ENCODE data around the gene CALML3. TPM values are rescaled to one million over a fixed set of nuclear protein-coding genes. Genes with fewer than 3 reads are reported as not detected.

Gene CALML3
- total and polyA plus RNA-seq, 2 donors (not counting 1 experiment from before 2014, with no cell fraction given): not detected

DNA sequence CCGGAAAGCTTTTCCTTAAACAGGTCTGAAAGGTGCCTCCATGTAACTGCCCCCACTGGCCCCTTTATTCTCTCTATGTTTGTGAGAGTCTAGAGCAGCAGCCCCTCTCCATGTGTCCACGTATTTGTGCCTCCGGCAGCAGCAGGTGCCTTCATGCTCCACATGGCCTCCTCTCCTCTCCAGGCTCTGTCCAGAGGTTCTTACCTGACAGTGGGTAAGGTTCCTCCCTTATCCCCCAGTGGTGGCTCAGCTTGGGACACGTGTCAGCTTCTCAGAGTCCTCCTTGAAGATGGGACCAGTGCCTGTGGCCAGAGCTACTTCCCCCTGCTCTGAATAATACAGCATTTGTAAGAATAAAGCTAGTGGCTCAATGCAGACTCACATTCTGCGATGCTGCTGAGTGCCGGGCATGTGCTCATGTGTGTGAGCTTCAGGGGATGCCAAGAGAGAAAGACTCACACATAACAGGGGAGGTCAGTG lies 7.9 kb downstream of the CALML3 start:
- H2AFZ ChIP-seq (ENCODE audit: insufficient read depth, low read depth, low read length, poor library complexity, severe bottlenecking): no peak overlapping the region
- H3K9me3 Mint-ChIP-seq (ENCODE audit: insufficient read depth): no peaks in the 10 kb centered on the region
- no peak overlapping the region for H3K4me3 Mint-ChIP-seq
- DNase-seq (no peak), ATAC-seq (ENCODE audit: low read depth) (no peak)
- TF ChIP-seq EZH2 (IDR thresholded peaks at IDR 0.05; ENCODE audit: borderline replicate concordance, insufficient read depth, low read depth, low read length, poor library complexity, severe bottlenecking): no peak
- TF ChIP-seq, protein P1, sequence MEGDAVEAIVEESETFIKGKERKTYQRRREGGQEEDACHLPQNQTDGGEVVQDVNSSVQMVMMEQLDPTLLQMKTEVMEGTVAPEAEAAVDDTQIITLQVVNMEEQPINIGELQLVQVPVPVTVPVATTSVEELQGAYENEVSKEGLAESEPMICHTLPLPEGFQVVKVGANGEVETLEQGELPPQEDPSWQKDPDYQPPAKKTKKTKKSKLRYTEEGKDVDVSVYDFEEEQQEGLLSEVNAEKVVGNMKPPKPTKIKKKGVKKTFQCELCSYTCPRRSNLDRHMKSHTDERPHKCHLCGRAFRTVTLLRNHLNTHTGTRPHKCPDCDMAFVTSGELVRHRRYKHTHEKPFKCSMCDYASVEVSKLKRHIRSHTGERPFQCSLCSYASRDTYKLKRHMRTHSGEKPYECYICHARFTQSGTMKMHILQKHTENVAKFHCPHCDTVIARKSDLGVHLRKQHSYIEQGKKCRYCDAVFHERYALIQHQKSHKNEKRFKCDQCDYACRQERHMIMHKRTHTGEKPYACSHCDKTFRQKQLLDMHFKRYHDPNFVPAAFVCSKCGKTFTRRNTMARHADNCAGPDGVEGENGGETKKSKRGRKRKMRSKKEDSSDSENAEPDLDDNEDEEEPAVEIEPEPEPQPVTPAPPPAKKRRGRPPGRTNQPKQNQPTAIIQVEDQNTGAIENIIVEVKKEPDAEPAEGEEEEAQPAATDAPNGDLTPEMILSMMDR (IDR thresholded peaks at IDR 0.05): no peak
- no peak overlapping the region for H3K4me3 ChIP-seq (ENCODE audit: control extremely low read depth in 1 of 5, extremely low read depth in 1 of 5, insufficient read depth in 1 of 5, low read depth in 2 of 5, low read length in 4 of 5)
- no peak overlapping the region for H3K27ac Mint-ChIP-seq
- WGBS (ENCODE audit: insufficient coverage): 92% methylated on average over 6 of the region's 6 CpGs
- no peaks in the 10 kb centered on the region for H4K20me1 ChIP-seq (ENCODE audit: control insufficient read depth, insufficient read depth, low read length, poor library complexity, severe bottlenecking)
- no peaks in the 10 kb centered on the region for H3K27me3 Mint-ChIP-seq
- H3K27ac ChIP-seq (ENCODE audit: low read length in 2 of 2): no peak overlapping the region
- no peaks in the 10 kb centered on the region for H3K4me1 ChIP-seq (ENCODE audit: control insufficient read depth in 2 of 2, insufficient read depth in 2 of 2, low read length in 2 of 2)
- H3K9me3 ChIP-seq (ENCODE audit: control extremely low read depth in 1 of 3, control insufficient read depth in 2 of 3, insufficient read depth in 1 of 3, low read length in 2 of 3): peaks cover 0 to 3% (median 0%) of the 10 kb centered on the region in 3 donors
- CTCF ChIA-PET: no interaction called here
- H3K9ac ChIP-seq (ENCODE audit: low read length): no peak overlapping the region
- H3K4me2 ChIP-seq (replicated peaks; ENCODE audit: low read depth, low read length, poor library complexity, severe bottlenecking): no peak overlapping the region
- intact Hi-C loops (cut with micrococcal nuclease): no loop called here
- POLR2A ChIA-PET: no interaction called here
- no peaks in the 10 kb centered on the region for H3K4me1 Mint-ChIP-seq
- no peaks in the 10 kb centered on the region for H3K36me3 ChIP-seq (replicated peaks in 1 of 2; ENCODE audit: control extremely low read depth in 1 of 2, control insufficient read depth in 1 of 2, extremely low read depth in 1 of 2, insufficient read depth in 2 of 2, low read length in 1 of 2)
- no peaks in the 10 kb centered on the region for H3K79me2 ChIP-seq (ENCODE audit: control insufficient read depth, insufficient read depth, low read length)
- no peaks in the 10 kb centered on the region for H3K27me3 ChIP-seq (replicated peaks in 1 of 4; ENCODE audit: control extremely low read depth in 1 of 4, control insufficient read depth in 3 of 4, insufficient read depth in 4 of 4, low read length in 3 of 4)

DNA sequence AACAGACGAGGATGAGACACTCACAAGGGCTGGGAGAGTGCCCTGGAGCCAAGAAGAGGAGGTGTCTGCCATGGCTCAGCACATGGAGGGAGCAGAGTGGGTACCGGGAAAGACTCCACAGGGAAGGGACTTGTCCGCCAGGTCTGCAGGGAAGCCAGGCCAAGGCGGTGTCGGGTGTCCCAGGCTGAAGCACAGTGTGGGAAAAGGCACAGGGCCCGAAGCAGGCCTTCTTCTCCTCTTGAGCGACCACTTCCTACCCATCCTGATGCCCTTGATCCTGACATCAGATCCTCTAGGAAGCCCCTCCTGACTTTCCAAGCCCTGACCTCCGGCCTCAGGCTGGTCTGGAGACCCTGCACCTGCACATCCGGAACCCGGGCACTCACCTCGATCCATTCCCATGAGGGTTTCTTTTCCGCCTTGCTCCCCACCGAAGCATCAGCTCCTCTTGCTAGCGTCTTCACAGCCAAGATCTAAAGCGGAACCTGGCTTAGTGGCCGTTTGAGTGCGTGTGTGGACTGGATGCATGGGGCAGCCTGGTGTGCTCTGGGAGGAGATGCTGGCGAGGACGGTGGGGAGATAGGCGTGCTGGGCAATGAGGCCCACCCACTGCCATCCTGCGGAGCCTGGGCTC lies 8.5 kb downstream of the CALML3 start:
- H4K20me1 ChIP-seq (ENCODE audit: control insufficient read depth, insufficient read depth, low read length, poor library complexity, severe bottlenecking): no peaks in the 10 kb centered on the region
- H3K9ac ChIP-seq (ENCODE audit: low read length): no peak overlapping the region
- no peaks in the 10 kb centered on the region for H3K36me3 ChIP-seq (replicated peaks in 1 of 2; ENCODE audit: control extremely low read depth in 1 of 2, control insufficient read depth in 1 of 2, extremely low read depth in 1 of 2, insufficient read depth in 2 of 2, low read length in 1 of 2)
- CTCF ChIA-PET: no interaction called here
- no peaks in the 10 kb centered on the region for H3K79me2 ChIP-seq (ENCODE audit: control insufficient read depth, insufficient read depth, low read length)
- no peak for ATAC-seq (ENCODE audit: low read depth)
- H3K4me1 ChIP-seq (ENCODE audit: control insufficient read depth in 2 of 2, insufficient read depth in 2 of 2, low read length in 2 of 2): no peaks in the 10 kb centered on the region
- 96% methylated on average over 21 of the region's 21 CpGs for WGBS (ENCODE audit: insufficient coverage)
- Mint-ChIP-seq H3K4me3 (no peak overlapping the region), H3K9me3 (ENCODE audit: insufficient read depth) (no peaks in the 10 kb centered on the region), H3K27ac (no peak overlapping the region), H3K4me1 (no peaks in the 10 kb centered on the region), H3K27me3 (no peaks in the 10 kb centered on the region)
- H3K4me2 ChIP-seq (replicated peaks; ENCODE audit: low read depth, low read length, poor library complexity, severe bottlenecking): no peak overlapping the region
- POLR2A ChIA-PET: no interaction called here
- TF ChIP-seq, protein P1 (IDR thresholded peaks at IDR 0.05): no peak
- no peak for TF ChIP-seq EZH2 (IDR thresholded peaks at IDR 0.05; ENCODE audit: borderline replicate concordance, insufficient read depth, low read depth, low read length, poor library complexity, severe bottlenecking)
- no peak overlapping the region for H3K4me3 ChIP-seq (ENCODE audit: control extremely low read depth in 1 of 5, extremely low read depth in 1 of 5, insufficient read depth in 1 of 5, low read depth in 2 of 5, low read length in 4 of 5)
- H3K27me3 ChIP-seq (replicated peaks in 1 of 4; ENCODE audit: control extremely low read depth in 1 of 4, control insufficient read depth in 3 of 4, insufficient read depth in 4 of 4, low read length in 3 of 4): no peaks in the 10 kb centered on the region
- no peak overlapping the region for H2AFZ ChIP-seq (ENCODE audit: insufficient read depth, low read depth, low read length, poor library complexity, severe bottlenecking)
- H3K27ac ChIP-seq (ENCODE audit: low read length in 2 of 2): no peak overlapping the region
- intact Hi-C loops (cut with micrococcal nuclease): no loop called here
- no peak for DNase-seq
- peaks cover 0 to 3% (median 0%) of the 10 kb centered on the region in 3 donors for H3K9me3 ChIP-seq (ENCODE audit: control extremely low read depth in 1 of 3, control insufficient read depth in 2 of 3, insufficient read depth in 1 of 3, low read length in 2 of 3)

All from B cell (primary cell).